Stimulated activated CD8-positive, alpha-beta memory T cell treated with anti-CD3 and anti-CD28 coated beads, Interleukin-2, amount 100 ng/mL, for 1 hour (primary cell): ENCODE measurements around the gene ITGA7.
A peak's percentile ranks its signal among the peaks of the same experiment; 100 is the strongest.

Experiments
- DNase-seq, 2 donors: peaks; one replicate each; pipeline ENCODE4 v3.0.0-alpha.2; 2020; ENCODE audit warnings: low read depth in 2 of 2

Gene ITGA7

DNA sequence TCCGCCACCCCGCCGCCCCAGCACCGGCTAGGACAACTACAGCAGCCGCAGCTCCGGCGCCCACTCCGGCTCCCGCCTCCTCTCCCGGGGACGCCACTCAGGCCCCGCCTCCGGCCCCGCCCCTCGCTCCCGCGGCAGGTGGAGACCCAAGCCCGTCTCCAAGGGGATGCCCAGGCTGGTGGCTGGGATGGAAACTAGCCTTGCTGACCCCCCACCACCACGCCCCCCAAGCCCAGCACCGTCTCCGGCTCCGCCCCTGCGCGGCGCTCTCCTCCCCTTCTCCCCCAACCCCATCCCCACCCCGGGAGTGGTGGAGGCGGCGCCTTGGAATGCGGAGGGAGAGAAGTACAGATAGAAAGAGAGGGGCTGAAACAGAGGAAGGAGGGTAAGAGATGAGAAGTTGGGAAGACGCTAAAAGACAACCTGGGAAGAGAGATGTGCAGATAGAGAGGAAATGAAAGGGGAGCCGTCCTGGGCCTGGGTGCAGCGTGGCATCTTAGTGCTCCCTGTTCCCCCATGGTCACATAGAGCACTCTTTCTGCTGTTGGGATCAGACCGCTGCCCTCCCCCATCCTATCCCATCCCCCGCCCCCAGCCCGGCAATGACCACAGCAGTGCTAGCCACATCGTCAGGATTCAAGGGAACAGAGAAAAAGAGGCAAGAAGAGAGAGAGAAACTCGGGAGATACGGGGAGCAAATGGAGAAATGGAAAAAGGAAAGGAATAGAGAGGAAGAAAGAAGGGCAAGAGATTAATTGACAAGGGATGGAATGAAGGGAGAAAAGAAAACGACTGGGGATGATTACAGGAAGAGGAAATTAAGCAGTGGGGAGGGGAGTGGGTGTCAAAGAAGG is at the start of gene ITGA7:
TSS of gene ITGA7 (minus strand) at position 64 of the 854 bp plus-strand sequence. CDS start 222 bp downstream, outside the sequence.
- DNase-seq, result peak in 1 of 2 donors; percentile 44

DNA sequence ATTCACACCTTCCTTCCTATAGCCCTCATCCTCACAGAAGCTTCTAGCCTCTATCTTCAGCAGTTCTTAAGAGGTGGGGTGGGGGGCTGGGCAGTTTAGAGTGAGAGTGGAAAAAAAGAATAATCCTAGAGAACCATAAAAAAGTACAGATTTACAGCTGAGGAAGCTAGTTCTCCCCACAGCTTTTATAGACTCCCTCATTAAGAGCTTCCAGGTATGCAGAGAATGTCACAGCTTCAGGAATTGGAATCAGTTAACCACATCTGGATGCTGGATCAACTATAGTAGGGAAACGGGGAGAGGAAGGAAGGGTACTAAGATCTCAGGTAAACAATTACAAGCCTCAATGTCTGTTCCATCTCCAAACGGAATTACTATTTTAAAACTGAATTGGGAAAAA is 47.5 kb upstream of the ITGA7 start:
- no peak for DNase-seq

- no peak for DNase-seq
Observed at GRCh38 chr12:55748230-55748993, 40.7 kb upstream of the ITGA7 start.

DNA sequence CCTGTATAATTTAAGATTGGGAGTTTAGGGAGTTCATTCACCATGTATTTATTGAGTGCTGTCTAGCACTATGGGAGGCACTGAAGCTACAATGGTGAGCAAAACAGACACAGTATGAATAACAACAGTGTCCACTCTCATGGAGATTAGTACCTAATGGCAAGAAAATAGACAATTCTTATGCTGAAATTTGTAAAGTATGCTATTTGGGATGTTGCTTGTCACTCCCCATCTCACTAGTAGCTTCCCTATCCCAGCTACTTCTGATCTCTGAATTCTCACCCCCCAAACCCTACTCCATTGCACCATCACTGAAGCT is 39.2 kb upstream of the ITGA7 start:
- no peak for DNase-seq

DNA sequence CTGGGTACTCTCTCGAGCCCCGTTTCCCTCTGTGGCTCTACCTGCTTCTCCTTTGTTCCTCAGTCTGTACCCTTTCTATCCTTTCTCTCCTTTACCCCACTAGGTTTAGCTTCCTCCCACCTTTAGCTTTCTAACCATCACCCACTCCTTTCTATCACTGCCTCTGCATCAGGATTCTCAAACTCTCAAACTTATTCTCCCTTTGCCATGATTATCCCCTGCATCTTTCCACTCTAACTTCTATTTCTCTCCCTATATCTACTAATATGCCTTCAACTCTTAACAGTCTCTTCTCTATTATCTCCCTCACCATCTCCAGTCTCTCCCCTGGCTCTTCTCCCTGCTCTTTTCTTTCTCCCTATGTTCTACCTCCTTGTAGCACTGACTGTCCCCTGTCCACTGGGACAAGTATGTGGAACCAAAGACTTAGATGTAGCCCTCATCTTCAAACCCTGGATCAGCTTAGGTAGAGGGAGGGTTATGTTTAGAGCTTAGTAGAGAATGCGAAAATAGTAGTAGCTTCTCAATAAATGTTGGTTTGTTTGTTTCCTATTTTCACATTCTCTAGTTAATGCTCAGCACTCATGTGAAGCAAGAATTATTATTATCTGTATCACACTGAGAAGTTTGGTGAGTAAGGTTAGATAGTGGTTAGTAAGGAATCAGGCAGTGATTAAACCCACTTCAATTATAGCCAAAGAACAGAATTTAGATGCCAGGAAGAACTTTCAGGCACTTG is 38.6 kb upstream of the ITGA7 start:
- DNase-seq, result no peak

GRCh38 chr12:55745361-55746173 is 37.9 kb upstream of the ITGA7 start:
- DNase-seq, result no peak

GRCh38 chr12:55744340-55745030 is 36.8 kb upstream of the ITGA7 start:
- DNase-seq, result no peak

DNA sequence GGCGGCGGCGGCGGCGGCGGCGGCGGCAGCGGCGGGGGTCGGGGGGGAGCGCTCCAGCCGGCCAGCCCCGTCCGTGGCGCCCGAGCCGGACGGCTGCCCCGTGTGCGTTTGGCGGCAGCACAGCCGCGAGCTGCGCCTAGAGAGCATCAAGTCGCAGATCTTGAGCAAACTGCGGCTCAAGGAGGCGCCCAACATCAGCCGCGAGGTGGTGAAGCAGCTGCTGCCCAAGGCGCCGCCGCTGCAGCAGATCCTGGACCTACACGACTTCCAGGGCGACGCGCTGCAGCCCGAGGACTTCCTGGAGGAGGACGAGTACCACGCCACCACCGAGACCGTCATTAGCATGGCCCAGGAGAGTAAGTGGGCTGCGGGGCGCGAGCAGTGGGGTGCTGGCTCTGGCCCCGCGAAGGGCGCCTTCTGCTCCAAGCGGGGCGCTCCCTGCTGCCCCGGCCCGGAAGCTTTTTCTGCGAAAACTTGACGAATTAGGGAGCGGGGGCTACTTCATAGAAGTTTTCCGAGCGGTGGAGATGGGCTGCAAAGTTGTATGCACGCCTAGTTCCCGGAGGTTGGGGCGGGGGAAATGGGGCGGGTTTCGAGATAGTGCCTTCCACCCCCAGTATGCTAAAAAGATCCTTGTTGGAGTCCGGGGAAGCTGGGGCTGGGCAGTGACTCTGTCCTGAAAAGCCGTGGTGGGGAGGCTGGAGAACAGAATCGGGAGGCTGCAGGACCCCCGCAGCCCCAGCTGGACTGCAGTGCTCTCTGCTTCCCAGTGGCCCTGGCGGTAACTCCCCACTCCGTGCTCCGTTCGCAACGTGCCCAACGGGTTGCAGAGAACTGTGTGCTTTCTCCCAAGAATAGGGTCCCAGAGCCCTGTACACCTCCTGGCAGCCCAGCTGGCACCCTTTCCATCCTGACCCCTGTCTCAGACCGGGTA is 36.0 kb upstream of the ITGA7 start:
- DNase-seq, result no peak

GRCh38 chr12:55742719-55743405 is 35.2 kb upstream of the ITGA7 start, which contains the start of gene GDF11:
Gene GDF11, plus strand, starts transcription at chr12:55743122. Its CDS starts 195 bp downstream, at chr12:55743317.
- DNase-seq, result peak in 1 of 2 donors; percentile 58

GRCh38 chr12:55741931-55742680 is 34.4 kb upstream of the ITGA7 start:
- no peak for DNase-seq

DNA sequence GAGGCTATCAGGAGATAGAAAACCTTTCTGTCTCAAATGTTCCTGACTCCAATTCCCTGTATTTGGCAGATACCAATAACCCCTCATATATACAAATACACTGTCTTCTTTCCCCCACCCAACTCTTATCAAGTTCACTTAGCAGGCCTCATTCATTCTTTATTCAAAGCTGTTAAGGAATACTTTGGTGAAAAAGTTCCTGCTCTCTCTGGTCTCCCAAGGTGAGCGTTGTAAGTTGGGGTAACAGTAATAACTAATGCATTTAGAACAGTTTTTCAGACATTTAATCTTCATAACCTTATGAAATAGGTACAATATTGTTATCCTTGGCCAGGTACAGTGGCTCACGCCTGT is 31.3 kb upstream of the ITGA7 start:
- DNase-seq, result no peak

DNA sequence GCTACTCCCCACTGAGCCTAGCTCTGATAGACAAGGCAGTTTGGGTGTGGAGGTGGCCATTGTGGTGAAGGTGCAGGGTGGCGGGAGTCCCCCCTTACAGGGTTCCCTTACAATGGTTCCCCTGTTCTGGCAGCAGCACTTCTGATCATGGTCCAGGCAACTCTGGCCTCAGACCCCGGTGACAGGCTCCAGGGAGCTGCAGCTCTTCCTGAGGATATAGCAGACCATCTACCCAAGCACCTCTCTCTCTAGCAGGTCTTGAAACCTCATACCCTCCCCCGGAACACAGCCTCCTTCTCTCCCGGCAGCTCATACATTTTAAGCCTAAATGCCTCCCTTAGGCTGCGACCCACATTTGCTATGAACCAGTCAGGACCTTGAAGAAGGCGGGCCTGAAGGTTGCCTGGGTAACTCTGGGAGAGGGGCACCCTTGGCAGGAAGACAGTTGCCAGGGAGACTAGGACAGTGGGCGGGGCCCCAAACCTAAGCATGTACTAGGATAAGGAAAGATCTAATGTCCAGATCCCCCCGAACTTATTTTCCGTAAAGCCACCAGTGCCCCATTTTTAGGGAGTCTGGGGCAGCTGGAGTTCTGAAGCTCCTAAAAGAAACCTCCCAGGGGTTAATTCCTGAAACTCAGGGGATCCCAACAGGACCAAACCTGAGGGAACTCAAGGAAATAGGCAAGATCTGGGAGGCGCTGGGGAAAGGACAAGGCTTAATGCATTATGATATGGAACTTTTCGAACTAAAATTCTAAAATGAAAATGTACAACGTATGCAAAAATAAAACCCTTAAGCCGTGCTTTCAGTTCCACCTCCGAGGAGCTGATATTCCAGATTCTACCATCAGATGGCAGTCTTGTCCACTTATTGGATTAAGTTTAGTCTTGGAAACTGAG is 30.7 kb upstream of the ITGA7 start:
- peak in 1 of 2 donors; percentile 56 for DNase-seq

DNA sequence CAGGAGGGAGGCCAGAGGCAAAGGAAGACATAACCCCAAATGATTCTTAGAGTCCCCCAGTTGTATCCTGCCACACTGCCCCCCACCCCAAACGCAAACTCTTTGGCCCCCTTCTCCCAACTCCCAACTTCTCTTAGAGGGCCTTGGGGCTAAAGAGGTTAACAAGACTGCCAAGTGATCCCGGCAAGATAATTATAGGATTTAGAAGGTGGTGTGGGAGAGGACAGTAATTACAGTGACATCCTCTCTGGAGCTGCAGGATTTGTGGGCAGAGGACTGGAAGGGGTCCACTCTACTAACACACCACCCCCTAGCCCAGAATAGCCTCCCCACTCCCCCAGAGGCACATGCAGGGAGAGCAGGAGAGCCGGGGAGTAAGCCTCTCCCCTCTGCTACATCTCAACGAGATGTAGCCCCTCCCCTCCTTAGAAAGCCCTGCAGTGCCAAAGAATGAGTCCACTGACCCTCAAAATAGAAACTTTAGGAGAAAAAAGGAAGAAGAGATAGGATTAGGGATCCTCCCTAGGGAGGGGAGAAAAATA is 29.9 kb upstream of the ITGA7 start:
- DNase-seq, result no peak

DNA sequence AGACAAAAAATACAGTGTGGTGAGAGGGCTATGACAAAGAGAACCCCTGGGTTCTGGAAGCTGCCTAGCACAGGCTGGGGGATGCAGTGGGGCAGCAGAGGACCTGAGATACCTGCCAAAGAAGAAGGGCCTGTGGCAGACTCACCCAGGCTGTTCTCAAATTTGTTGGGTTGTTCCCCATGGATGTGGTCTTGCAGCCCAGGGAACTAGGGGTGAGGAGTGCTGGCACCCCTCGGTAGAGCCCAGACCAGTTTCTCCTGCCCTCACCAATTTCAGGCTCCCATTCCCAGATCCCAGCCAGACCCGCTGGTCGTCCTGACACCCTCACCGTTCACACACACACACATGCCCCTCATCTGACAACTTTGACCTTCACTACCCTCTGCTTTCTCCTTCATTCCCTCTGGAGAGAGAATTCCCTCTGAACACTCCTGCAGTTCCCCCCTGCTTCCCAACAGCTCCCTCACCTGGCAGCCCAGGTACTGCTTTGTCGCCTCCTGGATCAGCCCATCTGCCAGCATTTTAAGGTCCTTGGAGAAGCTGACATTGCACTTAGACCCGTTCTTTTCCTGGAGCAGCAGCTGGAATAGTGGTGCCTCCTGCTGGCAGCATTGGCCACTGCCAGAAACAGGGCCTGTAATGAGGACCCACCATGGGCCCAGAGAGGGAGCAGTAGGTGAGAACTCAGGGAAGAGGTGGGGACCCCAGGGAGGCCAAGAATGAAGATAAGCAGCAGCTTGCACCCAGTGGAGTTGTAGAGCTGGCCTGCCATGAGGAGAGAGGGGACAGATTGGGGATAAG is 29.3 kb upstream of the ITGA7 start:
- no peak for DNase-seq

DNA sequence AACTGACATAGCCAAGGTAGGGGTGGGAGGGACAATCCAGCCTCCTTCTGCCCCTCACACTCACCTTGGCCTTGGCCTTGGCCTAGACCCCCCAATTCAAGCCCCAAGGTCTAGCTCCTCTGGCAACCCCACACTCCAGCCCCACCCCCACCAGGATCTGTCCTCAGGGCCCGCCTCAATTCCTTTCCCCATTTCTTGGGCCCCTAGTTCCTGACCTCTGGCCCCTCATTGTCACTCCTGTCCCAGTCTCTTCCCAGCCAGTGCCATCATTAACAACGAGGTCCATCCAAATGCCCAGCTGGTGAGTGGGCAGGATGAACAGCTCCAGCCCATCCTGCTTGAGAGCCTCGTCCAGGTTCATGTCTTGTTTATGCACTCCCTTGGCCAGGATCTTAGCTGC is 28.4 kb upstream of the ITGA7 start:
- DNase-seq, result no peak

GRCh38 chr12:55734595-55734994 is 26.9 kb upstream of the ITGA7 start:
- no peak for DNase-seq
